ENCODE measurements around the gene TDRKH.

- TF ChIP-seq CTCF (conservative IDR thresholded peaks at IDR 0.05 in 1 of 2, IDR thresholded peaks at IDR 0.05 in 1 of 2; ENCODE audit: low read depth in 1 of 2, low read length in 2 of 2) (no peak), EZH2 (IDR thresholded peaks at IDR 0.05; ENCODE audit: low read length, missing control alignments) (no peak)
Measured at GRCh38 chr1:151814426-151814825, 24.1 kb upstream of the TDRKH start.
